WERI-Rb-1 (cell line): ENCODE measurements around the gene FAM163B.
"Not testable (repeated sequence)": the region's sequence is repeated elsewhere in the genome, so short reads cannot be mapped to it uniquely, and the experiment has no call there.

Source experiments
- DNase-seq: peaks from one replicate; pipeline ENCODE4 v3.0.0-alpha.2; 2020
- H3K27ac ChIP-seq: fragments of 250-450 bp; sonication (Bioruptor Pico); 2 replicates; pipeline ENCODE4 v1.5.1; 2020; ENCODE audit warnings: mild to moderate bottlenecking, moderate library complexity
- H3K27me3 ChIP-seq: fragments of 250-450 bp; sonication (Bioruptor Pico); 2 replicates; pipeline ENCODE4 v1.5.1; 2021; ENCODE audit warnings: mild to moderate bottlenecking, low read depth, moderate library complexity; ENCODE audit not compliant: insufficient read depth, severe bottlenecking
- H3K36me3 ChIP-seq: fragments of 250-450 bp; sonication (Bioruptor Pico); 2 replicates; pipeline ENCODE4 v1.5.1; 2020; ENCODE audit warnings: mild to moderate bottlenecking, moderate library complexity
- H3K4me3 ChIP-seq: 2 replicates; pipeline ENCODE4 v1.5.1; 2011; ENCODE audit warnings: low read depth, mild to moderate bottlenecking, control low read depth, low read length
- H3K9me3 ChIP-seq: fragments of 250-450 bp; sonication (Bioruptor Pico); 2 replicates; pipeline ENCODE4 v1.5.1; 2021; ENCODE audit warnings: mild to moderate bottlenecking, moderate library complexity; ENCODE audit not compliant: severe bottlenecking
- CTCF ChIP-seq: IDR thresholded peaks from 2 replicates; pipeline ENCODE4 v1.5.1; 2011; ENCODE audit warnings: low read depth, mild to moderate bottlenecking, control low read depth, inconsistent platforms, low read length

Gene FAM163B

GRCh38 chr9:133627341-133627740 is 18.2 kb upstream of the FAM163B start:
- no peak for TF ChIP-seq CTCF
- no peak for DNase-seq
- H3K36me3 ChIP-seq: no peaks in the 10 kb centered on the region
- H3K9me3 ChIP-seq: peaks cover 22% of the 10 kb centered on the region
- no peak overlapping the region for H3K4me3 ChIP-seq
- H3K27ac ChIP-seq: no peak overlapping the region
- H3K27me3 ChIP-seq: no peaks in the 10 kb centered on the region

DNA sequence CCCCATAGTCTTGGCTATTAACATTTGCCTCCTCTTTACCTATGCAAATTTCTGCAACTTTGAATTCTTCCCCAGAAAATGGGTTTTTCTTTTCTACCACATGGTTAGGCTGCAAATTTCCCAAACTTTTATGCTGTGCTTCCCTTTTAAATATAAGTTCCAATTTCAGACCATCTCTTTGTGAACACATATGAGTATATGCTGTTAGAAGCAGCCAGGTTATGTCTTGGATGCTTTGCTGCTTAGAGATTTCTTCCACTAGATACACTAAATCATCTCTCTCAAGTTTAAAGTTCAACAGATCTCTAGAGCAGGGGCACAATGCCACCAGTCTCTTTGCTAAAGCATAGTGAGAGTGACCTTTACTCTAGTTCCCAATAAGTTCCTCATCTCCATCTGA is 16.8 kb upstream of the FAM163B start:
- H3K9me3 ChIP-seq: peaks cover 22% of the 10 kb centered on the region
- not testable (repeated sequence) for H3K27me3 ChIP-seq, H3K4me3 ChIP-seq, DNase-seq, H3K36me3 ChIP-seq, H3K27ac ChIP-seq

GRCh38 chr9:133622555-133622954 is 13.4 kb upstream of the FAM163B start:
- TF ChIP-seq CTCF: no peak
- DNase-seq: no peak
- H3K9me3 ChIP-seq: peaks cover 22% of the 10 kb centered on the region
- no peaks in the 10 kb centered on the region for H3K27me3 ChIP-seq
- no peak overlapping the region for H3K27ac ChIP-seq
- H3K4me3 ChIP-seq: no peak overlapping the region
- H3K36me3 ChIP-seq: no peaks in the 10 kb centered on the region

GRCh38 chr9:133621725-133622267 is 12.6 kb upstream of the FAM163B start:
- H3K9me3 ChIP-seq: peaks cover 22% of the 10 kb centered on the region
- TF ChIP-seq CTCF: no peak
- H3K27ac ChIP-seq: no peak overlapping the region
- no peaks in the 10 kb centered on the region for H3K27me3 ChIP-seq
- no peak for DNase-seq
- H3K4me3 ChIP-seq: no peak overlapping the region
- no peaks in the 10 kb centered on the region for H3K36me3 ChIP-seq

- no peaks in the 10 kb centered on the region for H3K27me3 ChIP-seq
- no peak for DNase-seq
- H3K9me3 ChIP-seq: peaks cover 4% of the 10 kb centered on the region
- no peak overlapping the region for H3K4me3 ChIP-seq
- TF ChIP-seq CTCF: no peak
- H3K27ac ChIP-seq: no peak overlapping the region
- no peaks in the 10 kb centered on the region for H3K36me3 ChIP-seq
These were observed 10.6 kb upstream of the FAM163B start for GRCh38 chr9:133619791-133620190.

DNA sequence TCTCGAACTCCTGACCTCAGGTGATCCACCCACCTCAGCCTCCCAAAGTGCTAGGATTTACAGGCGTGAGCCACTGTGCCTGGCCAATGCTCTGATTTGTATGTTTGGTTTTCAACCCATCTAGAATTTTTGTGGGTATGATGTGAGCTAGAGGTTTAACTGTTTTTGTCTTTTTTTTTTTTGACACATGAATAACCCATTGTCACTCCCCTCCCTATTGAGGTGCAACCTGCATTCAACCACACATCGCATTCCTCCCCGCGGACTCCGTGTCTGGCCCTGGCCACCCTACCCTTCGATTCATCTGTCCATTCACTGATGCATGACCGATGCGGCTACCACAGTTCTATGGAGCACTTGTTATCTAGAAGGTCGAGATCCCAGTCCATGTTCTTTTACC is 9.5 kb upstream of the FAM163B start:
- Histone ChIP-seq H3K27me3 (no peaks in the 10 kb centered on the region), H3K4me3 (no peak overlapping the region), H3K36me3 (no peaks in the 10 kb centered on the region), H3K9me3 (no peaks in the 10 kb centered on the region), H3K27ac (no peak overlapping the region)
- no peak for TF ChIP-seq CTCF
- DNase-seq: no peak
